Neuronal stem cell (in vitro differentiated cells): ENCODE measurements around the gene PSMA3.

ENCODE experiments used
- DNase-seq: peaks from one replicate; pipeline ENCODE4 v3.0.0-alpha.2; 2013; ENCODE audit warnings: low spot score
- H2AFZ ChIP-seq: one replicate; pipeline ENCODE4 v1.6.1; 2013; ENCODE audit warnings: mild to moderate bottlenecking, low read length, inconsistent platforms
- H2AK5ac ChIP-seq: 2 replicates; pipeline ENCODE4 v1.6.1; 2013; ENCODE audit warnings: low read depth, mild to moderate bottlenecking, inconsistent platforms, low read length, moderate library complexity, mixed read lengths
- H2BK120ac ChIP-seq: 2 replicates; pipeline ENCODE4 v1.6.1; 2013; ENCODE audit warnings: low read depth, mild to moderate bottlenecking, inconsistent platforms, low read length, moderate library complexity, mixed read lengths
- H2BK12ac ChIP-seq: one replicate; pipeline ENCODE4 v1.6.1; 2013; ENCODE audit warnings: low read length, inconsistent platforms
- H2BK15ac ChIP-seq: 2 replicates; pipeline ENCODE4 v1.6.1; 2013; ENCODE audit warnings: mild to moderate bottlenecking, low read length, inconsistent platforms, mixed read lengths
- H2BK5ac ChIP-seq: one replicate; pipeline ENCODE4 v1.6.1; 2013; ENCODE audit warnings: inconsistent platforms, mild to moderate bottlenecking, low read length, moderate library complexity
- H3K14ac ChIP-seq: one replicate; pipeline ENCODE4 v1.6.1; 2013; ENCODE audit warnings: low read length, inconsistent platforms
- H3K18ac ChIP-seq: 2 replicates; pipeline ENCODE4 v1.6.1; 2013; ENCODE audit warnings: low read length, inconsistent platforms
- H3K23ac ChIP-seq: 2 replicates; pipeline ENCODE4 v1.6.1; 2013; ENCODE audit warnings: low read depth, mild to moderate bottlenecking, mixed read lengths, low read length, inconsistent platforms; ENCODE audit not compliant: poor library complexity
- H3K27ac ChIP-seq: replicated peaks from 3 replicates; pipeline ENCODE4 v1.5.1; 2013; ENCODE audit warnings: low read length, inconsistent platforms
- H3K27me3 ChIP-seq, 3 experiments: 2 replicates each; pipeline ENCODE4 v1.6.1; 2013; ENCODE audit warnings: low read length in 3 of 3, mild to moderate bottlenecking in 2 of 3, inconsistent platforms in 1 of 3, low read depth in 1 of 3, mixed read lengths in 1 of 3, moderate library complexity in 1 of 3; ENCODE audit not compliant: control insufficient read depth in 3 of 3, insufficient read depth in 3 of 3
- H3K36me3 ChIP-seq, 2 donors: replicated peaks in 1 of 2; 2 replicates each; pipeline ENCODE4 v1.6.1; 2013; ENCODE audit warnings: low read length in 2 of 2; ENCODE audit not compliant: control insufficient read depth in 2 of 2, insufficient read depth in 2 of 2
- H3K4ac ChIP-seq: 2 replicates; pipeline ENCODE4 v1.6.1; 2013; ENCODE audit warnings: inconsistent platforms, mild to moderate bottlenecking, low read length, moderate library complexity
- H3K4me1 ChIP-seq, 2 donors: 1 replicate in 1 of 2; 2 replicates in 1 of 2; pipeline ENCODE4 v1.6.1; 2013; ENCODE audit warnings: low read length in 2 of 2, low read depth in 1 of 2; ENCODE audit not compliant: control insufficient read depth in 2 of 2, insufficient read depth in 1 of 2
- H3K4me2 ChIP-seq: one replicate; pipeline ENCODE4 v1.6.1; 2013; ENCODE audit warnings: mild to moderate bottlenecking, low read length, inconsistent platforms; ENCODE audit not compliant: insufficient read depth, poor library complexity, severe bottlenecking
- H3K4me3 ChIP-seq, 2 donors: 2 replicates each; pipeline ENCODE4 v1.5.1; 2013; ENCODE audit warnings: low read length in 2 of 2, mild to moderate bottlenecking in 2 of 2, inconsistent platforms in 1 of 2, moderate library complexity in 1 of 2
- H3K79me1 ChIP-seq: one replicate; pipeline ENCODE4 v1.6.1; 2013; ENCODE audit warnings: low read depth, mild to moderate bottlenecking, inconsistent platforms, low read length, moderate library complexity
- H3K9ac ChIP-seq: one replicate; pipeline ENCODE4 v1.6.1; 2013; ENCODE audit warnings: mild to moderate bottlenecking, low read depth, low read length, inconsistent platforms; ENCODE audit not compliant: poor library complexity
- H3K9me3 ChIP-seq, 2 donors: replicated peaks in 1 of 2; 2 replicates each; pipeline versions ENCODE3 to v1.6.1; 2013; ENCODE audit warnings: low read length in 2 of 2, mild to moderate bottlenecking in 2 of 2, inconsistent platforms in 1 of 2, low read depth in 1 of 2, mixed read lengths in 1 of 2, moderate library complexity in 1 of 2; ENCODE audit not compliant: control insufficient read depth in 2 of 2, insufficient read depth in 1 of 2
- H4K8ac ChIP-seq: one replicate; pipeline ENCODE4 v1.6.1; 2013; ENCODE audit warnings: low read depth, mild to moderate bottlenecking, inconsistent platforms, low read length, moderate library complexity
- H4K91ac ChIP-seq: one replicate; pipeline ENCODE4 v1.6.1; 2013; ENCODE audit warnings: low read length, low read depth, mild to moderate bottlenecking, inconsistent platforms; ENCODE audit not compliant: poor library complexity
- WGBS, 2 donors: extraction: QIAGEN DNeasy Blood & Tissue Kit; methylation state at CpG; one replicate each; pipeline ENCODE4 v1.1.7; 2013; ENCODE audit warnings: missing lambda C conversion rate in 2 of 2, mixed read lengths in 1 of 2; ENCODE audit not compliant: insufficient read length in 2 of 2, insufficient replicate concordance in 1 of 2; ENCODE audit errors: extremely low coverage in 2 of 2; 5-methylcytosine and 5-hydroxymethylcytosine counted together

PSMA3 gene

GRCh38 chr14:58283730-58284129 lies 39.1 kb downstream of the PSMA3 start:
- no peak overlapping the region for H3K9ac ChIP-seq
- no peak overlapping the region for H3K4ac ChIP-seq
- peaks cover 12 to 97% of the 10 kb centered on the region in 2 donors for H3K36me3 ChIP-seq
- no peaks in the 10 kb centered on the region for H3K79me1 ChIP-seq
- no peaks in the 10 kb centered on the region for H3K9me3 ChIP-seq
- peaks cover 0 to 5% of the 10 kb centered on the region in 2 donors for H3K4me1 ChIP-seq
- no peak overlapping the region for H3K23ac ChIP-seq
- H2BK12ac ChIP-seq = no peak overlapping the region
- H2AFZ ChIP-seq = no peak overlapping the region
- DNase-seq = no peak
- no peak overlapping the region for H2BK120ac ChIP-seq
- no peak overlapping the region for H3K4me3 ChIP-seq
- H3K14ac ChIP-seq = no peak overlapping the region
- H2AK5ac ChIP-seq = no peak overlapping the region
- no peak overlapping the region for H4K8ac ChIP-seq
- H3K4me2 ChIP-seq = no peak overlapping the region
- H3K18ac ChIP-seq = no peak overlapping the region
- no peak overlapping the region for H3K27ac ChIP-seq
- no peak overlapping the region for H2BK5ac ChIP-seq
- H3K27me3 ChIP-seq = no peaks in the 10 kb centered on the region
- H4K91ac ChIP-seq = no peak overlapping the region
- no peak overlapping the region for H2BK15ac ChIP-seq

GRCh38 chr14:58285132-58285531 lies 40.5 kb downstream of the PSMA3 start:
- Histone ChIP-seq H3K18ac (no peak overlapping the region), H3K27me3 (no peaks in the 10 kb centered on the region), H3K36me3 (peaks cover 14 to 97% of the 10 kb centered on the region in 2 donors), H3K4ac (no peak overlapping the region), H2BK12ac (no peak overlapping the region), H2AFZ (no peak overlapping the region), H3K9me3 (no peaks in the 10 kb centered on the region), H2BK5ac (no peak overlapping the region), H3K23ac (no peak overlapping the region), H2BK15ac (no peak overlapping the region), H4K8ac (no peak overlapping the region), H3K4me2 (no peak overlapping the region), H3K4me3 (no peak overlapping the region), H3K27ac (no peak overlapping the region), H3K14ac (no peak overlapping the region), H4K91ac (no peak overlapping the region), H2AK5ac (no peak overlapping the region), H3K79me1 (no peaks in the 10 kb centered on the region), H3K4me1 (peaks cover 0 to 5% of the 10 kb centered on the region in 2 donors), H2BK120ac (no peak overlapping the region), H3K9ac (no peak overlapping the region)
- no peak for DNase-seq
- WGBS, 2 donors = 100% methylated on average over 1 of the region's 4 CpGs

- Histone ChIP-seq H2BK120ac (no peak overlapping the region), H3K36me3 (peaks cover 12 to 100% of the 10 kb centered on the region in 2 donors), H4K8ac (no peak overlapping the region), H3K4me2 (no peak overlapping the region), H2BK5ac (no peak overlapping the region), H3K4me3 (no peak overlapping the region), H2BK12ac (no peak overlapping the region), H3K23ac (no peak overlapping the region), H3K9ac (no peak overlapping the region), H3K27me3 (no peaks in the 10 kb centered on the region), H3K4ac (no peak overlapping the region), H3K27ac (no peak overlapping the region), H2AFZ (no peak overlapping the region), H2AK5ac (no peak overlapping the region), H3K4me1 (no peaks in the 10 kb centered on the region), H3K14ac (no peak overlapping the region), H3K79me1 (no peaks in the 10 kb centered on the region), H3K18ac (no peak overlapping the region), H4K91ac (no peak overlapping the region), H2BK15ac (no peak overlapping the region), H3K9me3 (no peaks in the 10 kb centered on the region)
- no peak for DNase-seq
- no CpG with 5 or more reads among the region's 3 CpGs for WGBS, 2 donors
These were observed 43.0 kb downstream of the PSMA3 start for GRCh38 chr14:58287607-58288042.

- Histone ChIP-seq H4K91ac (no peak overlapping the region), H2BK12ac (no peak overlapping the region), H2AFZ (no peak overlapping the region), H3K36me3 (peaks cover 10 to 100% of the 10 kb centered on the region in 2 donors), H3K23ac (no peak overlapping the region), H3K18ac (no peak overlapping the region), H3K4me1 (no peaks in the 10 kb centered on the region), H4K8ac (no peak overlapping the region), H2BK120ac (no peak overlapping the region), H3K27me3 (no peaks in the 10 kb centered on the region), H3K9ac (no peak overlapping the region), H2BK5ac (no peak overlapping the region), H3K4me3 (no peak overlapping the region), H3K4me2 (no peak overlapping the region), H2BK15ac (no peak overlapping the region), H3K4ac (no peak overlapping the region), H3K27ac (no peak overlapping the region), H2AK5ac (no peak overlapping the region), H3K14ac (no peak overlapping the region), H3K9me3 (no peaks in the 10 kb centered on the region), H3K79me1 (no peaks in the 10 kb centered on the region)
- no peak for DNase-seq
- no CpG with 5 or more reads among the region's 3 CpGs for WGBS, 2 donors
These were observed 43.6 kb downstream of the PSMA3 start for GRCh38 chr14:58288106-58288792.
